ENCODE measurements around the gene ZNF768.
A peak's percentile ranks its signal among the peaks of the same experiment; 100 is the strongest.
"Not testable (repeated sequence)": the region's sequence is repeated elsewhere in the genome, so short reads cannot be mapped to it uniquely, and the experiment has no call there.

The ZNF768 gene

DNA sequence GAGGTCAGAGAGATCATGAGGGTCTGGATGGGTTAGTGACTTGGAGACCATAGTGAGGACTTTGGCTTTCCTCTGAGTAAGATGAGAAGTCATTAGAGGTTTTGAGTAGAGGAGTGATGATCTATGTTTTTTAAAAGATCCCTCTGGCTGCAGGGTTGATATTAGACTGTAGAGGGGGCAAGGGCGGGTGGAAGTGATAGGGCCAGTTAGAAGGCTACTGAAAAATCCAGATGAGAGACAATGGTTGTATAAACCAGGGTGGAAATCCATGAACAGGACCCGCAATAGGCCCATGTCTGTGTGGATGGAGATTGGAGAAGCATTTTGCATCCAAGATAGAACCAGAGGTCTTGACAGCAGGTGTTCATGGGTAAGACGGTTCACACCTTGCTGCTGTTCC lies 44.0 kb downstream of the ZNF768 start:
- H3K4me3 ChIP-seq (ENCODE audit: low read length): no peak overlapping the region
- DNase-seq (ENCODE audit: low read depth): no peak
- TF ChIP-seq, protein P1, sequence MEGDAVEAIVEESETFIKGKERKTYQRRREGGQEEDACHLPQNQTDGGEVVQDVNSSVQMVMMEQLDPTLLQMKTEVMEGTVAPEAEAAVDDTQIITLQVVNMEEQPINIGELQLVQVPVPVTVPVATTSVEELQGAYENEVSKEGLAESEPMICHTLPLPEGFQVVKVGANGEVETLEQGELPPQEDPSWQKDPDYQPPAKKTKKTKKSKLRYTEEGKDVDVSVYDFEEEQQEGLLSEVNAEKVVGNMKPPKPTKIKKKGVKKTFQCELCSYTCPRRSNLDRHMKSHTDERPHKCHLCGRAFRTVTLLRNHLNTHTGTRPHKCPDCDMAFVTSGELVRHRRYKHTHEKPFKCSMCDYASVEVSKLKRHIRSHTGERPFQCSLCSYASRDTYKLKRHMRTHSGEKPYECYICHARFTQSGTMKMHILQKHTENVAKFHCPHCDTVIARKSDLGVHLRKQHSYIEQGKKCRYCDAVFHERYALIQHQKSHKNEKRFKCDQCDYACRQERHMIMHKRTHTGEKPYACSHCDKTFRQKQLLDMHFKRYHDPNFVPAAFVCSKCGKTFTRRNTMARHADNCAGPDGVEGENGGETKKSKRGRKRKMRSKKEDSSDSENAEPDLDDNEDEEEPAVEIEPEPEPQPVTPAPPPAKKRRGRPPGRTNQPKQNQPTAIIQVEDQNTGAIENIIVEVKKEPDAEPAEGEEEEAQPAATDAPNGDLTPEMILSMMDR (conservative IDR thresholded peaks at IDR 0.05; ENCODE audit: low read depth, low read length): peak; percentile 27

DNA sequence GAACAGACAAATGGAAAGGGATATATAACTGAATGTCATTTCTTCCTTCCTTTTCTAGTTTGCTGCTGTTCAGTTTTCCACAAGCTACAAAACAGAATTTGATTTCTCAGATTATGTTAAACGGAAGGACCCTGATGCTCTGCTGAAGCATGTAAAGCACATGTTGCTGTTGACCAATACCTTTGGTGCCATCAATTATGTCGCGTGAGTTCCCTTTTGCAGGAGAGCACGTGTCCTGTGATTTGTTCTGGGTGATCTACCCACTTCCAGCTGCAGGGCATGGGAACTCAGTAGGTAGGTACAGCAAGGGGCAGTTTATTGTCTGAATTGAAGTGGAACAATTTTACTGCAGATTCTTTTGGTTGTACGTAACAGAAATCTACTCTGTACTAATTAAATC lies 45.0 kb downstream of the ZNF768 start:
- H3K4me3 ChIP-seq (ENCODE audit: low read length): no peak overlapping the region
- no peak for DNase-seq (ENCODE audit: low read depth)
- TF ChIP-seq, protein P1 (conservative IDR thresholded peaks at IDR 0.05; ENCODE audit: low read depth, low read length): no peak

DNA sequence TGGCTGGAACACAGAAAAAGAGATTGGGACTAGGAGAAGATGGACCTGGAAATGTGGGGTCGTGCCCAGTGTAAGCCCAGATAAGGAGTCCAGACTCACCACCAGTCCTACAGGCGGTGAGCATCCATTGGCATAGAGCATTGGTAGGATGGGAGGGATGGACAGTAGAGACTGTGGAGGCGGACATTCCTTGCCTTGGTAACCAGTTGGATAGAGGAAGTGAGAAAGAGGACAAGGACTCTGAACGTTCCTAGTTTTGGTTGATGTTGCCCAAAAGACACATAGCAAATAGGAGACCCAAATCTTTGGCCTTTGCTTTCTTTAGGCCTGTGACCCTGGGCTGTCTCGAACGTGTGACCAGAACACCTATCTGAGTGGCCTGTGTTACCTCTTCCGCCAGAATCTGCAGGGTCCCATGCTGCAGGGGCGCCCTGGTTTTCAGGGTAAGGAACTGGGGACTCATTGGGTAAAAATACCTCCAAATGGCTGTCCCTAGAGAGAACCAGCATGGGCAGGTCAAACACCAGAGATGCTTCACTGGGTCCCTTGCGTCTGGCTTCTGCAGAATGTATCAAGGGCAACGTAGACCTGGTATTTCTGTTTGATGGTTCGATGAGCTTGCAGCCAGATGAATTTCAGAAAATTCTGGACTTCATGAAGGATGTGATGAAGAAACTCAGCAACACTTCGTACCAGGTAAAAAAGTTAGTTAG lies 47.4 kb downstream of the ZNF768 start:
- H3K4me3 ChIP-seq (ENCODE audit: low read length): no peak overlapping the region
- DNase-seq (ENCODE audit: low read depth): no peak
- TF ChIP-seq, protein P1 (conservative IDR thresholded peaks at IDR 0.05; ENCODE audit: low read depth, low read length): no peak

DNA sequence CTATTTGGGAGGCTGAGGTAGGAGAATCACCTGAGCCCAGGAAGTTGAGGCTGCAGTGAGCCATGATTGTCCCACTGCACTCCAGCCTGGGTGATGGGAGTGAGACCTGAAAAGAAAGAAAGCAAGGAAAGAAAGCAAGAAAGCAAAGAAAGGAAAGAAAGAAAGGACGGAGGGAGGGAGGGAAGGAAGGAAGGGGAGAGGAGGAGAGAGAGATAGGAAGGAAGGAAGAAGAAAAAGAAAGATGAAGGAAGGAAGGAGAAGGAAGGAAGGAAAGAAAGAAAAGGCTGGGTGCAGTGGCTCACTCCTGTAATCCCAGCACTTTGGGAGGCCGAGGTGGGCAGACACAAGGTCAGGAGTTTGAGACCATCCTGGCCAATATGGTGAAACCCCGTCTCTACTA lies 48.6 kb downstream of the ZNF768 start:
- DNase-seq (ENCODE audit: low read depth); H3K4me3 ChIP-seq (ENCODE audit: low read length): not testable (repeated sequence)

DNA sequence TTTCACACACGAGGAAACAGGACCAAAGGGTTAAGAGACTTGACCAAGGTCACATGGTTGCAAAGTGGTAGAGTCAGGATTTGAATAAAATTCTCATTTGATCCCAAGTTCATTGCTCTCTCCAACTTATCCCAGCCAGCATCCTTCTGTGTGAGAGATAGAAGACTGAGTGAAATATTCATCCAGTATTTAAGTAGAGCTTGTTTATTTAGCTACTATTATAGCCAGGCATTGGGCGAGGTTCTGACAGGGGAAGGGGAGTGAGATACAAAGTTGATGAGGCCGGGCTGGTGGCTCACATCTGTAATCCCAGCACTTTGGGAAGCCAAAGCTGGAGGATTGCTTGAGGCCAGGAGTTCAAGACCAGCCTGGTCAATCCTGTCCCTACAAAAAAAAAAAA lies 49.4 kb downstream of the ZNF768 start:
- no peak overlapping the region for H3K4me3 ChIP-seq (ENCODE audit: low read length)
- DNase-seq (ENCODE audit: low read depth): no peak
- TF ChIP-seq, protein P1 (conservative IDR thresholded peaks at IDR 0.05; ENCODE audit: low read depth, low read length): no peak

DNA sequence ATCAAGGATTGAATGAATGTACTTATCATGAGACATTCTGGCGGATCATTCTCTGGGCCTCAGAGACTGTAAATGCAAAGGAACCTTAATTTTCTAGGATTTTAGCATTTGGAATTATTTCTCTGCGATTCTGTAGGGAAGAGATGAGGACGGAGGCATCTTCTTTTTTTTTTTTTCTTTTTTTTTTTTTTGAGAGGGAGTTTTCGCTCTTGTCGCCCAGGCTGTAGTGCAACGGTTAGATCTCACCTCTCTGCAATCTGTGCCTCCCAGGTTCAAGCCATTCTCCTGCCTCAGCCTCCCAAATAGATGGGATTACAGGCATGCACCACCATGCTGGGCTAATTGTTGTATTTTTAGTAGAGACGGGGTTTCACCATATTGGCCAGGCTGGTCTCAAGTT lies 51.7 kb downstream of the ZNF768 start:
- TF ChIP-seq, protein P1 (conservative IDR thresholded peaks at IDR 0.05; ENCODE audit: low read depth, low read length): no peak
- H3K4me3 ChIP-seq (ENCODE audit: low read length): no peak overlapping the region
- DNase-seq (ENCODE audit: low read depth): no peak

DNA sequence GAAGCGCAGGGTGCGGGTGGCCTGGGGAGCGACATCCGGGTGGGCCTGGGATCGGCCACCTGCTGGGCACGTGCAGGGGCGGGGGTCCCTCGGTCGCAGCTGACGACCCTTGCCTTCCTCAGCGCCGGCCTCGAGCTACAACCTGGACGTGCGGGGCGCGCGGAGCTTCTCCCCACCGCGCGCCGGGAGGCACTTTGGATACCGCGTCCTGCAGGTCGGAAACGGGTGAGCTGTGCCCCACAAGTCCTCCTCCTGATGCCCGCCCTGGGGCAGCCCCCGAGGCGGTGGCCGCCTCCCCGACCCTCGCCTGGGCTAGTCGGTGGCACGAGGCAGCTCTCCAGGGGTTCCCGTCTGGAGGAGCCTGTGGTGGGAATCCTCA lies 52.3 kb downstream of the ZNF768 start:
- DNase-seq (ENCODE audit: low read depth): no peak
- TF ChIP-seq, protein P1 (conservative IDR thresholded peaks at IDR 0.05; ENCODE audit: low read depth, low read length): no peak
- H3K4me3 ChIP-seq (ENCODE audit: low read length): no peak overlapping the region

Measured in retinal pigment epithelial cell (primary cell).